ENCODE measurements around the gene RNF208.

The RNF208 gene

DNA sequence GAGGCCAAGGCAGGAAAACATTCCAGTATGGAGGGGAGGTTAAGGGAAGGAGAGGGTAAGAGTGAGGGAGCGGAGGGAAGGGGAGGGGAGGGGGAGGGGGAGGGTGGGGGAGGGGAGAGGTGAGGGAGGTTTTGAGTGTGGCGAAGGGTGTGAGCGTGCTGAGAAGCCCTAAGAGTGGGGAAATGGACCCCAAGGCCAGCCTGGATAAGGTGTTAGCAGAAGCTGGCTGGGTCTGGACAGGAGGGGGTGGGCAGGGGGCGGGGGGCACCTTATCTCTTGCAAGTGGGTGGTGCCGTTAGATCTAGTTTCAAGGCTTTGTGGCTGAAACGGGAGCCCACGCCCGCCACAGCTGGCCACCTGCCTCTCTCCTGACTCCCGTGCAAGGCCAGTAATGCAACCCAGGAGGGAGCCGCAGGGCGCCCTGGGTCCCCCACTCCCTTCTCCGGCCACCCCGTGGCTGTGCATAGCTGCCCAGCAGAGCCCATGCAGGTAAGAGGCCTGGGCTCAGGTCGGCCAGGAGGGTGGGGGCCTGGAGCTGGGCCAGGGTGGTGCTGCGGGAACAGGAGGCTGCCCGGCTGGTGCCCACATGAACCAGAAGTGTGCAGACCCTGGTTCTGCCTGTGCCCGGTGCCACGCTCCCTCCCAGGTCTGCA lies 5.9 kb upstream of the RNF208 start:
- DNase-seq (ENCODE audit: low read depth): no peak

GRCh38 chr9:137227054-137227852 lies 5.2 kb upstream of the RNF208 start, which contains the start of gene RNF224:
Gene RNF224 (plus strand): TSS chr9:137227502. CDS start chr9:137228336, 834 bp downstream.
- DNase-seq (ENCODE audit: low read depth): no peak

GRCh38 chr9:137226338-137227053 lies 4.5 kb upstream of the RNF208 start:
- DNase-seq (ENCODE audit: low read depth): no peak

DNA sequence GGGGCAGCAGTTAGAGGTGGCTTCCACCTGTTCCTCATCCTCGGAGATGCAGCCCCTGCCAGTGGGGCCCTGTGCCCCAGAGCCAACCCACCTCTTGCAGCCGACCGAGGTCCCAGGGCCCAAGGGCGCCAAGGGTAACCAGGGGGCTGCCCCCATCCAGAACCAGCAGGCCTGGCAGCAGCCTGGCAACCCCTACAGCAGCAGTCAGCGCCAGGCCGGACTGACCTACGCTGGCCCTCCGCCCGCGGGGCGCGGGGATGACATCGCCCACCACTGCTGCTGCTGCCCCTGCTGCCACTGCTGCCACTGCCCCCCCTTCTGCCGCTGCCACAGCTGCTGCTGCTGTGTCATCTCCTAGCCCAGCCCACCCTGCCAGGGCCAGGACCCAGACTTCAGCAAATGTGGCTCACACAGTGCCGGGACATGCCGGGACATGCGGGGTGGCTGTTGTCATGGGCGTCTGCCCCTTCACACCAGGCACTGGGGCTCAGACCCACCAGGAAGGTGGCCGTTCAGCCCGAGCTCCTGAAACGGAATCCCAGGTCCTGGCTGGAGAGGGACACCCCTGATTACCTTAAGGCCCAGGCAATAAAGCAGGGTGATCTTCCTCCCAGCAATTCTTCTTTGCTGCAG lies 3.8 kb upstream of the RNF208 start:
- no peak for DNase-seq (ENCODE audit: low read depth)

DNA sequence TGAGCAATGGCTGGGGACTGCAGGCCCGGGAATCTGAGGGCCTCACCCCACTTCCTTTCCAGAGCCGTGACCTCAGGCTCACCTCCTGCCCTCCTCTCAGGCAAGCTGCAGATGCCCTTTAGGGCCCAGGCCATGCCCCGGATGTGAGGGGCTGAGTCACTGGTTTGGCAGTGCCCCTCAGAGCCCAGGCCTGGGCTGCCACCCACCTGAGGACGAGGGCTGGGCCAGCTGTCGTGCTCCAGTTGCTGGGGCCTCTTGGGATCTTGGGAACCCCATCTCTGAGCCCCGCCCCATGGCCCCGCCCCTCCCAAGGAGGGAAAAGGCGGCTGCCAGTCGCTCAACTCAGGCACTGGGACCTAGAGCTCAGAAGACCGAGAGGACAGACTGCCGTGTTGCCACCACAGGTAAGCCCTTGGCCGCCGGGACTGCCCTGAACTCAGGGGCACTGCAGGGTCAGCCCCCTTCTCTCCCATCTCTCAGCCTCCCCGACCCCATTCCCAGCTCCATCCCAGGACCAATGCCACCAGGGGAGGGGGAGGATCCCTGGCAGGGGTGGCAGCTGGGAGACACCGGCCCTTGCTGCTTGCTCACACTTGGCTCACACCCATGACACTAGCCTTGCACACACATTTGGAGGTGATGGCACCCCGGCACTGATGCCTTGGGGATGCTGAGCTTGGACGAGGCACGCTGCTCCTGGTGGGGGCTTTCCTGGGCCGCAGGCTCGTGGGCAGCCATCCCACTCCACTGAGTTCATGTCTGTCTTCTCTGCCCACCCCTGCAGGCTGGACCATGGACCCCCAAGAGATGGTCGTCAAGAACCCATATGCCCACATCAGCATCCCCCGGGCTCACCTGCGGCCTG lies 3.0 kb upstream of the RNF208 start, which contains the start of gene CYSRT1:
TSS of gene CYSRT1 (plus strand) at position 345 of the 865 bp plus-strand sequence. CDS start at position 793, 448 bp downstream.
- no peak for DNase-seq (ENCODE audit: low read depth)

DNA sequence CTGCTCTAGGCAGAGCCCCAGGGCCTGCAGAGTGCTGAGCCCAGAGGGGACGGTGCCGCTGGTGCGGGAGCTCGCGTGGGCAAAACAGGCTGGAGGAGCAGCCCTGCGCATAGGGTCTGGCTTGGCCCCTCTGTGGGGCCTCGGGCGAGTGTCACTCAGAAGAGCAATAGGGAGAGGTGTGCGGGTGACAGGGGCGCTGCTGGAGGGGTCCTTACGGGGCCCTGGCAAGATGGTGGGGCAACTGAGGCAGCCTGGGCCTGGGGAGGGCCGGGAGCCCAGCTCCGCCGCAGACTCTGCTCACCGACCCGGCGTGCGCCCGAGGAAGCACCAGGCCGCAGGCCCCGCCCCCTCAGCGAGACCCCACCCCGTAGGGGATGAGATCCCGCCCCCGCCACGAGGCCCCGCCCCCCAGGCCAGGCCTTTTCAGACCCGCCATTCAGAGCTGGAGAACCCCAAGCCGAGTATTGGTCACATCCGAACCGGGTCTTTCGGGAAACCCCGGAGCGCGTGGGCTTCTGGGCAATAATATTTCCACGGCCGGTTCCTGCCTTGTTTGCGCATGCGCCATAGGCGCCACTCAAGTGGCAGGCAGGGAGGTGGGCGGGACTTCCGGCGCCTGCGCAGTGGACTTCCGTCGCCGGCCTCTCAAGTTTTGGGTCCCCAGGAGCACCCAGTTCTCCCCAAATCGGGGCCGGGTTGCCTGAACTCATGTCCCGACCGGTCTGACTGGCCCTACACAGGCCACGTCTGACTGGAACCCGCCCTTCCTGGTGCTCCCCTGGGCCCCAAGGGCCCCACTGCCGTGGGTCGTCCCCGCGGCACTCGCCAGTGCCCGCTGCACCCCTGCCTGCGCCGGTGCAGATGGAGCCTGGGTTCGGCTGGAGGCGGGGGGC lies 1.3 kb upstream of the RNF208 start:
- peak; percentile 92 for DNase-seq (ENCODE audit: low read depth)

- no peak for DNase-seq (ENCODE audit: low read depth)
Observed at GRCh38 chr9:137221506-137222111, 431 bp downstream of the RNF208 start.

- no peak for DNase-seq (ENCODE audit: low read depth)
Observed at GRCh38 chr9:137221095-137221505, 940 bp downstream of the RNF208 start.

DNA sequence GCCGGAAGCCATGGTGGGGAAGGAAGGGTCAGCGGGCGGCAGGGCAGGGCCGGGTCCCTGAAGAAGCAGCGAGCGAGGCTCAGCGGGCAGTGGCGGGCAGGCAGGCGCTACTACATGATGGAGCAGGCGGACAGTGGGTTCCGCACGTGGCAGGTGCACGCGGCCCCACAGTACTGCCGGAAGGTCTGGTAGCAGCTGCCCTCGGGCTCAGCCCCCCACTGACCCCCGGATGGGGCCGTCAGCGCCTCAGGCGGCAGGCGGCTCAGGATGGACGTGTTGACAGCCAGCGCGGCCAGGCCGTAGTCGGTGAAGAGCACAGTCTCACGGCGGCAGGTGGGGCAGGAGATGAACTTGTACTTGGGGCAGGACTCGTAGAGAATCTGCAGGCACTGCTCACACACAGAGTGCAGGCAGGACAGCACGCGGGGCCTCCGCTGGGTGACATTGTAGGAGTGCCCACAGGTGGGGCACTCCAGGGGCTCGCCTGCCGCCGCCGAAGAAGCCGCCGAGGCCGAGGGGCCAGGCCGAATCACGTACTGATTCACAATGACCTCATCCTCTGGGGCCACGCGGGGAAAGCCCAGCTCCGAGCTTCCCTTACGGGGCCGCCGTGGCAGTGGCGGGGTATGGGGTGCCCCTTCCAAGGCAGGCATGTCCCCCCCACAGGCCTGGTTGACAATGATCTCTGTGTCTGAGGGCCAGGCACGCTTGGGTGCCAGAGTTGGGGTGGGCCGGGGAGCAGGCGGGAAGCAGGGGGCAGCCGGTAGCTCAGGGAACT lies 1.5 kb downstream of the RNF208 start:
- DNase-seq (ENCODE audit: low read depth): no peak

GRCh38 chr9:137219757-137220316 lies 2.2 kb downstream of the RNF208 start:
- no peak for DNase-seq (ENCODE audit: low read depth)

DNA sequence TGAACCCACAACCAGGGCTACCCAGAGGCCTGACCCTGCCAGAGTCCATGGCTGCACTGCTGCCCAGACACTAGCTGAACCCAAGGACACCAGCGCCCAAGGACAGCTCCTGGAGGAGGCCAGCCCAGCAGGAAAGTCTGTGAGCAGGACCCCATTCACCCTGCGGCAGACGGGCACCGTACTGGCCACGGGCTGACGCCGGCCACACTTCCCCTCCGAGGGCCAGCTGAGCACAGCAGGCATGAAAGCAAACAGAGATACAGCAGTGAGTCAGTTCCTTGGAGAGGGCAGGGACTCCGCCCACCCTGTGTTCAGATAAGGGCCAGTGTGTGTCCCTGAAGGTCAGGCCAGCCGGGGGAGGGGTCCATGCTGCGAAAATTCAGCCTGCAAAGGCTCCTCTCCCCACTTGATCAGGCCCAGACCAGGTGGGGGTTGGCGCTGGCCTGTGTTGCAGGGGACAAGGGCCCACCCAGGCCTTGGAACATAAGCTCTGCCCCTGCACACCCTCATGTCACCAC lies 3.2 kb downstream of the RNF208 start:
- DNase-seq (ENCODE audit: low read depth): no peak

- DNase-seq (ENCODE audit: low read depth): no peak
Observed at GRCh38 chr9:137218212-137218753, 3.8 kb downstream of the RNF208 start.

DNA sequence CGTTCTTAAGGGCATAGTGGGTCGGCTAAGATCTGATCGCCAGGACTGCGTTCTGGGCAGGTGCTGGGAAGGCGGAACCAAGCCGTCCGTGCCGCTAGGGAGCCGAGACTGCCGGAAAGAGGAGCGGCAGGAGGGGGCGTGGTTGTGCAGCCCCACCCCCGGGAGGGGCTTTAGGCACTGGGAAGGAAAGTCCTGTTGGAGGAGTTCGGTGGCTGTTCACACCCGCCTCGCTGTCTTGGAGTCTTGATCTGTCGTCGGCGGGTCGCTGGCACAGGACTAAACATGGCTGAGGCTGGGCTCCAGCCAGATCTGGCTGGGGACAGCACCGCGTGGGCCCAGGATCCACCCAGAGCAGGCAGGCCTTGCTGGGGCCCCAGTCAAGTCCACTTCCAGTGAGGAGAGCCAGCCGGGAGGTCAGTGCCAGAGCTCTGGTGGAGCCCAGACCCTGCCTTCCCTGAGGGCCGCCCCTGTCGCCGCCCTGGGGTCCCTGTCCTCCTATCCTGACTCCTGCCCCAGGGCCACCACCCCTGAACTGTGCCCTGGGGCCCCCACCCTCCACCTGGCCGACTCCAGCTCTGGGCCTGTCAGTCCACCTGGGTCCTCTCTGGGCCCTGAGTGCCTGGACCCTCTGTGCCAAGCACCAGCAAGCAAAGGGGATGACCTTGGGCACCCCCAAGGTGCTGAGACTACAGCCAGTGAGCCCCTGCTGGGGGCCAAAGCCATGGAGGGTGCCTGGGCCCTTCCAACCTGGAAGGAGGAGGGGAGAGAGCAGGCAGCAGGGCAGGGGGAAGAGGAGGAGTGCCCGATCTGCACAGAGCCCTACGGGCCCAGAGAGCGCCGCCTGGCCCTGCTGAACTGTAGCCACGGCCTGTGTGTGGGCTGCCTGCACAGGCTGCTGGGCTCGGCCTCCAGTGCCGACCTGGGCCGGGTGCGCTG lies 4.5 kb downstream of the RNF208 start:
- no peak for DNase-seq (ENCODE audit: low read depth)

DNA sequence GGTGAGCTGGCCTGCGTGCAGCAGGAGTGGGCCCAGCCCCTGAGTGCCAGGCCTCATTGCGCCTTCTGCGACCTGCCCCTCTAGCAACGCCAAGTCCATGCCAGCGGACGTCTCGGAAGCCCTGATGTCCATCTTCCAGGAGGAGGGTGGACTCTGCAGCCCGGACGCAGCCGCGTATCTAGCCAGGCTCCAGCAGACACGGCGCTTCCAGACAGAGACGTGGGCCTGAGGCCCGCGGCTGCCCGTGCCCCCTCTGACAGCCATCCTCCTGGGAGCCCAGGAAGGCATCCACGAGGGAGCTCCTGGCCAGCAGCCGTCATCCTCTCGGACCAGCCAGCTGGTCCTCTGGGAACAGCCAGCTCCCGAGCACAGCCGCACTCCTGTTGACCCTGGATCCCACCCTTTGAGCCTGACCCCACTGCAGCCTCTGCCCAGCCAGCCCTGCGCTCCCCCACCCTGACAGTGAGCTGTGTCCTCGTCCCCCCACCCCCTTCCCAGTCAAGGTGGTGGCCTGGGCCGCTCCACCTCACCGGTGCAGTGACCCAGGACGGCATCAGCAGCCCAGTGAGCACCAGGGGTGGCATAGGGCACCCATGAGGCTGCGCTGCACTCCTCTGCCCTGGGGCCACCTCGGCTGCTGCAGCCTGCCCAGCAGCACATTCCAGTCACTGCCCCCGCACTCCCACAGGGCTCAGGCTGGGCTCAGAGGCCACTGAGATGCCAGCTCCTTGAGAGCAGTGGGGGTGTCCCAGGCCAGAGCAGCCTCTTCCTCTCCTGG lies 5.7 kb downstream of the RNF208 start:
- DNase-seq (ENCODE audit: low read depth): no peak

DNA sequence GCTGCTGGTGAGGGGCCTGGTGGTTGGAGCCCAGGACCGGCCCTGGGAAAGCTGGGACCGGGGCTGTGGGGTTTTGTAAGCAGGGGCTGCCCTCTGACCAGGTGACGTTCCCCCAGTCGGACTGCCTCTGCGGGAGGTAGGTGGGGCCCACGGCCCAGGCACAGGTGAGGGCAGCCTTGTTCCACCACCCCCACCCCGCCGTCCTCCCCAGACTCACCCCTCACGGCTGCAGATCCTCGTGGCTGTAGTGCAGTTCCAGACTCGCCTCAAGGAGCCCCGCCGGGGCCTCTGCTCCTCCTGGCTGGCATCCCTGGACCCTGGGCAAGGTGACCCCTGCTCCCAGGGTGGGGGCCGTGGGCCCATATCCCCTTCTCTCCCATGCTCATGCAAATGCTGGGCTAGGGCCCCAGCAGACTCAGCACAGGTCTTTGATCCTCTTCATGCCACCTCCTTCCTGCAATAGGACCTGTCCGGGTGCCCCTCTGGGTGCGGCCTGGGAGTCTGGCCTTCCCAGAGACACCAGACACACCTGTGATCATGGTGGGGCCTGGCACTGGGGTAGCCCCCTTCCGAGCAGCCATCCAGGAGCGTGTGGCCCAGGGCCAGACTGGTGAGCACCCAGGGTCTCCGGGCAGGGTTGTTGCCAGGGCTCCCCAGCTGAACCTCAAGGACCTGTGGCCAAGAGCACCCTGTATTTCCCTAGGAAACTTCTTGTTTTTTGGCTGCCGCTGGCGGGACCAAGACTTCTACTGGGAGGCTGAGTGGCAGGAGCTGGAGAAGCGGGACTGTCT lies 6.6 kb downstream of the RNF208 start:
- DNase-seq (ENCODE audit: low read depth): no peak

All from HS-5 (cell line).